ENCODE measurements around the gene IPO11. TPM values are rescaled to one million over a fixed set of nuclear protein-coding genes. Genes with fewer than 3 reads are reported as not detected.

Gene IPO11
- total and polyA plus RNA-seq, 2 of the 4 experiments (the other 2 are of a cell fraction): 12.6 to 40.0 TPM

- Histone ChIP-seq H2AK9ac (replicated peaks; ENCODE audit: low read depth, low read length, poor library complexity) (no peak overlapping the region), H3K79me1 (ENCODE audit: low read depth in 1 of 2, low read length in 2 of 2) (peaks cover 3 to 11% of the 10 kb centered on the region in 2 experiments; a peak in 2 of 4 replicates), H2BK20ac (ENCODE audit: low read depth, low read length) (no peak overlapping the region), H4K20me1 (ENCODE audit: insufficient read depth, low read length) (peaks cover 4% of the 10 kb centered on the region; the same call in 1 of the 2 replicates), H3K4me1 (ENCODE audit: control insufficient read depth, insufficient read depth, low read length) (peaks cover 3% of the 10 kb centered on the region; the same call in 1 of the 2 replicates), H2BK120ac (ENCODE audit: low read depth, low read length) (no peak overlapping the region), H3K4me2 (ENCODE audit: low read depth, low read length) (no peak overlapping the region), H3K27ac (ENCODE audit: insufficient read depth, low read length) (peak overlapping the region; percentile 67; the same call in 1 of the 2 replicates), H3K14ac (replicated peaks; ENCODE audit: low read depth, low read length) (no peak overlapping the region), H2BK15ac (ENCODE audit: low read depth, low read length) (no peak overlapping the region), H3K9me3 (ENCODE audit: control insufficient read depth, insufficient read depth, low read length) (no peaks in the 10 kb centered on the region), H4K8ac (ENCODE audit: low read depth in 2 of 2, low read length in 2 of 2) (no peak overlapping the region), H3K18ac (ENCODE audit: low read depth, low read length) (no peak overlapping the region), H3K4ac (ENCODE audit: low read depth, low read length) (no peak overlapping the region), H4K91ac (ENCODE audit: insufficient read depth, low read depth, low read length) (no peak overlapping the region), H3K9me1 (ENCODE audit: insufficient read depth, low read length) (no peaks in the 10 kb centered on the region; the same call in 1 of the 2 replicates), H3K56ac (ENCODE audit: extremely low read depth, insufficient read depth, low read length) (no peak overlapping the region; the same call in 1 of the 2 replicates), H2AK5ac (ENCODE audit: low read depth, low read length) (peak overlapping the region; percentile 13; the same call in 1 of the 2 replicates), H2AFZ (replicated peaks; ENCODE audit: low read length, poor library complexity) (no peak overlapping the region), H4K5ac (ENCODE audit: low read depth, low read length) (no peak overlapping the region), H3K4me3 (ENCODE audit: insufficient read depth, low read depth, low read length) (no peak overlapping the region), H3K23ac (ENCODE audit: low read depth, low read length) (no peak overlapping the region), H3K27me3 (ENCODE audit: control insufficient read depth, insufficient read depth, low read length) (no peaks in the 10 kb centered on the region), H2BK5ac (ENCODE audit: low read depth, low read length, poor library complexity, severe bottlenecking) (no peak overlapping the region), H3K36me3 (ENCODE audit: control insufficient read depth, insufficient read depth, low read length) (peaks cover 12% of the 10 kb centered on the region), H3K9ac (ENCODE audit: low read depth, low read length) (no peak overlapping the region)
- dilution Hi-C loops (cut with HindIII; ENCODE audit: low sequenced_read_pairs, unreplicated experiment): no loop called here
- in situ Hi-C loops (cut with MboI; ENCODE audit: low sequenced_read_pairs): loop anchor here (5.0 kb wide), 1 partner anchor 83 kb away; no protein-coding TSS in a partner anchor
- POLR2A ChIA-PET (ENCODE audit: unreplicated experiment): interaction anchor here (0.7 kb wide), 1 partner anchor 94 kb away, joined by 9 read pairs; no protein-coding TSS in a partner anchor
- ATAC-seq (ENCODE audit: low read depth) (peak; percentile 72), DNase-seq (peak; percentile 83)
- CTCF ChIA-PET: interaction anchor here (0.6 to 1.1 kb wide), 2 partner anchors 53 to 1469 kb away, joined by 3 read pairs; no protein-coding TSS in a partner anchor
- intact Hi-C loops (cut with micrococcal nuclease): no loop called here
- BruUV-seq (replicated peaks): no TSS peak
- WGBS, 2 experiments (ENCODE audit: extremely low coverage in 2 of 2, insufficient read length in 1 of 2): no CpG with 5 or more reads among the region's 5 CpGs
- 0 out of 2 replicates have a peak, but pooled peaks have one; percentile 3 for TF ChIP-seq CEBPB (IDR thresholded peaks at IDR 0.05; ENCODE audit: low read depth, low read length)
- TF ChIP-seq CTCF (conservative IDR thresholded peaks at IDR 0.05; ENCODE audit: low read depth, low read length): no peak
Observed at GRCh38 chr5:62395210-62395950, 17.2 kb upstream of the IPO11 start.

Data from IMR-90 (cell line).